K562 (cell line): ENCODE results near the gene SLC39A5. TPM values are rescaled to one million over a fixed set of nuclear protein-coding genes. Genes with fewer than 3 reads are reported as not detected.
A peak's percentile ranks its signal among the peaks of the same experiment; 100 is the strongest.

Experiments
- BDP1 ChIP-seq: IDR thresholded peaks from 3 replicates; pipeline ENCODE4 v1.6.1; 2011; ENCODE audit not compliant: insufficient read length, insufficient read depth
- CBX2 ChIP-seq: fragments of 200-600 bp; sonication (generic); IDR thresholded peaks from one replicate; pipeline ENCODE4 v1.6.1; 2012; ENCODE audit warnings: mild to moderate bottlenecking, low read length, inconsistent platforms; ENCODE audit not compliant: insufficient read depth, poor library complexity, severe bottlenecking
- CHD2 ChIP-seq: IDR thresholded peaks from 2 replicates; pipeline ENCODE4 v1.6.1; 2011; ENCODE audit warnings: low read depth, low read length
- MIER1 ChIP-seq: fragments of 450-650 bp; IDR thresholded peaks from 2 replicates; pipeline ENCODE4 v1.6.1; 2016; ENCODE audit warnings: antibody characterized with exemption, mild to moderate bottlenecking, low read depth
- MXI1 ChIP-seq: IDR thresholded peaks from 2 replicates; pipeline ENCODE4 v1.6.1; 2011; ENCODE audit warnings: low read depth, mild to moderate bottlenecking, improper control_type of control experiment, low read length
- NFATC3 ChIP-seq: fragments of 450-650 bp; IDR thresholded peaks from 2 replicates; pipeline ENCODE4 v1.6.1; 2017; ENCODE audit warnings: mild to moderate bottlenecking
- PRPF4 ChIP-seq: fragments of 200-400 bp; formaldehyde crosslinking; IDR thresholded peaks from one replicate; pipeline ENCODE4 v1.6.1; 2017; ENCODE audit warnings: low read length, low read depth, mild to moderate bottlenecking; ENCODE audit not compliant: insufficient read depth, poor library complexity, severe bottlenecking
- RAD21 ChIP-seq, 2 experiments: fragments of 250-450 bp in 1 of 2; fragments of 450-650 bp in 1 of 2; sonication (Bioruptor Pico) in 1 of 2; formaldehyde crosslinking in 1 of 2; IDR thresholded peaks in 1 of 2; conservative IDR thresholded peaks in 1 of 2; 2 replicates each; pipeline versions ENCODE4 v1.4.0 to v1.8.0; 2020 to 2022; ENCODE audit warnings: mild to moderate bottlenecking in 2 of 2, moderate library complexity in 1 of 2
- YBX1 ChIP-seq: fragments of 450-650 bp; IDR thresholded peaks from 2 replicates; pipeline ENCODE4 v1.7.1; 2016; ENCODE audit warnings: mild to moderate bottlenecking
- ZNF699 ChIP-seq: fragments of 250-450 bp; sonication (Bioruptor Pico); IDR thresholded peaks from 2 replicates; pipeline ENCODE4 v1.8.0; 2021; ENCODE audit warnings: mild to moderate bottlenecking, moderate library complexity; ENCODE audit not compliant: insufficient replicate concordance
- polyA plus RNA-seq, 8 experiments: library from polyadenylated mRNA; depleted of rRNA in 4 of 8; stranded (reverse) in 5 of 8; unstranded in 3 of 8; fragments of >200 nt; fragmentation: Nextera tagmentation in 2 of 8; fragmentation: Illumina TruSeq in 1 of 8; extraction: Ambion mirVana in 2 of 8; extraction: Trizol in 1 of 8; gene quantifications; 2 replicates each; pipeline versions ENCODE4 v1.2.1 to v1.2.3, GENCODE V29; 2011 to 2014; ENCODE audit warnings: inconsistent platforms in 1 of 8, missing spikeins in 1 of 8
- total RNA-seq, 7 experiments: library from RNA; depleted of rRNA in 6 of 7; stranded (reverse); fragments of >200 nt in 6 of 7; fragmentation: Illumina TruSeq in 2 of 7; extraction: Trizol in 2 of 7; gene quantifications; 2 replicates each; pipeline versions ENCODE4 v1.2.1 to v1.2.3, GENCODE V29; 2011 to 2021; ENCODE audit warnings: low replicate concordance in 1 of 7
- TF ChIP-seq, protein P1 (sequence below): fragments of 450-650 bp; IDR thresholded peaks from 2 replicates; pipeline ENCODE4 v1.7.1; 2018; ENCODE audit warnings: mild to moderate bottlenecking, low read depth; ENCODE audit not compliant: partially characterized antibody
- TF ChIP-seq, protein P2 (sequence below): IDR thresholded peaks from 2 replicates; pipeline ENCODE4 v1.6.1; 2016; ENCODE audit warnings: missing genetic modification characterization, missing compliant biosample characterization
- TF ChIP-seq, protein P3 (sequence below): IDR thresholded peaks from 3 replicates; pipeline ENCODE4 v1.6.1; 2011; ENCODE audit warnings: borderline replicate concordance, mild to moderate bottlenecking, moderate library complexity; ENCODE audit not compliant: insufficient read length; ENCODE audit errors: extremely low read depth
- TF ChIP-seq, protein P4 (sequence below): fragments of 450-650 bp; conservative IDR thresholded peaks from 2 replicates; pipeline ENCODE4 v1.6.1; 2016; ENCODE audit warnings: missing genetic modification characterization, low read depth, mild to moderate bottlenecking, control low read depth, missing compliant biosample characterization
- TF ChIP-seq, protein P5 (sequence below): fragments of 450-650 bp; IDR thresholded peaks from 2 replicates; pipeline ENCODE4 v1.6.1; 2018; ENCODE audit not compliant: partially characterized antibody

SLC39A5 gene
- total and polyA plus RNA-seq, 9 of the 15 experiments (the other 6 are each of a cell fraction or from before 2014, with no cell fraction given) = 0.08 to 0.10 TPM; not detected in 7

DNA sequence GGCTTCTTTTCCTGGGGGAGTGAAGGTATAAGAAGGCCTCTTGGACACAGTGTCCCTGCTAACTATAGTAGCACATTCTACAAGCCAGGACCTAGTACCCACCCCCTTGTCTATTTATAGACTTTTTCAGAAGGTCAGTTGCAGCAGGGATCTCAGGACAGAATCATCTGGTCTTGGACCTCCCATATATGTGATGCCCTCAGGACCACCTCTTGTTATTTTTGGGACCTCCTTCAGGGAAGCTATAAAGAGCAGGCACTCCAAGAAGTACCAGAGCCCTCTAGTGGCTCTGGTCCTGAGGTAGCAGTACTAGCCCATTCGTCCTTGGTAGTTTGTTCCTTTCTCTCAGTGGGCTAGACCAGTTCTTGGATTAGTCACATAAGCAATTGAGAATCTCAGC lies 41.2 kb downstream of the SLC39A5 start (continued):
- TF ChIP-seq, protein P1, sequence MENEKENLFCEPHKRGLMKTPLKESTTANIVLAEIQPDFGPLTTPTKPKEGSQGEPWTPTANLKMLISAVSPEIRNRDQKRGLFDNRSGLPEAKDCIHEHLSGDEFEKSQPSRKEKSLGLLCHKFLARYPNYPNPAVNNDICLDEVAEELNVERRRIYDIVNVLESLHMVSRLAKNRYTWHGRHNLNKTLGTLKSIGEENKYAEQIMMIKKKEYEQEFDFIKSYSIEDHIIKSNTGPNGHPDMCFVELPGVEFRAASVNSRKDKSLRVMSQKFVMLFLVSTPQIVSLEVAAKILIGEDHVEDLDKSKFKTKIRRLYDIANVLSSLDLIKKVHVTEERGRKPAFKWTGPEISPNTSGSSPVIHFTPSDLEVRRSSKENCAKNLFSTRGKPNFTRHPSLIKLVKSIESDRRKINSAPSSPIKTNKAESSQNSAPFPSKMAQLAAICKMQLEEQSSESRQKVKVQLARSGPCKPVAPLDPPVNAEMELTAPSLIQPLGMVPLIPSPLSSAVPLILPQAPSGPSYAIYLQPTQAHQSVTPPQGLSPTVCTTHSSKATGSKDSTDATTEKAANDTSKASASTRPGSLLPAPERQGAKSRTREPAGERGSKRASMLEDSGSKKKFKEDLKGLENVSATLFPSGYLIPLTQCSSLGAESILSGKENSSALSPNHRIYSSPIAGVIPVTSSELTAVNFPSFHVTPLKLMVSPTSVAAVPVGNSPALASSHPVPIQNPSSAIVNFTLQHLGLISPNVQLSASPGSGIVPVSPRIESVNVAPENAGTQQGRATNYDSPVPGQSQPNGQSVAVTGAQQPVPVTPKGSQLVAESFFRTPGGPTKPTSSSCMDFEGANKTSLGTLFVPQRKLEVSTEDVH = peak; percentile 14
- TF ChIP-seq CHD2 (no peak), BDP1 (no peak), YBX1 (no peak), RAD21 (CRISPR knock-in tag; conservative IDR thresholded peaks at IDR 0.05 in 1 of 2, IDR thresholded peaks at IDR 0.05 in 1 of 2) (peak; percentile 32 to 62), NFATC3 (no peak), MIER1 (no peak), ZNF699 (CRISPR knock-in tag) (no peak), CBX2 (no peak), MXI1 (no peak), PRPF4 (no peak)
- TF ChIP-seq, protein P2, sequence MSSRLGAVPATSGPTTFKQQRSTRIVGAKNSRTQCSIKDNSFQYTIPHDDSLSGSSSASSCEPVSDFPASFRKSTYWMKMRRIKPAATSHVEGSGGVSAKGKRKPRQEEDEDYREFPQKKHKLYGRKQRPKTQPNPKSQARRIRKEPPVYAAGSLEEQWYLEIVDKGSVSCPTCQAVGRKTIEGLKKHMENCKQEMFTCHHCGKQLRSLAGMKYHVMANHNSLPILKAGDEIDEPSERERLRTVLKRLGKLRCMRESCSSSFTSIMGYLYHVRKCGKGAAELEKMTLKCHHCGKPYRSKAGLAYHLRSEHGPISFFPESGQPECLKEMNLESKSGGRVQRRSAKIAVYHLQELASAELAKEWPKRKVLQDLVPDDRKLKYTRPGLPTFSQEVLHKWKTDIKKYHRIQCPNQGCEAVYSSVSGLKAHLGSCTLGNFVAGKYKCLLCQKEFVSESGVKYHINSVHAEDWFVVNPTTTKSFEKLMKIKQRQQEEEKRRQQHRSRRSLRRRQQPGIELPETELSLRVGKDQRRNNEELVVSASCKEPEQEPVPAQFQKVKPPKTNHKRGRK (tag) = no peak
- TF ChIP-seq, protein P3, sequence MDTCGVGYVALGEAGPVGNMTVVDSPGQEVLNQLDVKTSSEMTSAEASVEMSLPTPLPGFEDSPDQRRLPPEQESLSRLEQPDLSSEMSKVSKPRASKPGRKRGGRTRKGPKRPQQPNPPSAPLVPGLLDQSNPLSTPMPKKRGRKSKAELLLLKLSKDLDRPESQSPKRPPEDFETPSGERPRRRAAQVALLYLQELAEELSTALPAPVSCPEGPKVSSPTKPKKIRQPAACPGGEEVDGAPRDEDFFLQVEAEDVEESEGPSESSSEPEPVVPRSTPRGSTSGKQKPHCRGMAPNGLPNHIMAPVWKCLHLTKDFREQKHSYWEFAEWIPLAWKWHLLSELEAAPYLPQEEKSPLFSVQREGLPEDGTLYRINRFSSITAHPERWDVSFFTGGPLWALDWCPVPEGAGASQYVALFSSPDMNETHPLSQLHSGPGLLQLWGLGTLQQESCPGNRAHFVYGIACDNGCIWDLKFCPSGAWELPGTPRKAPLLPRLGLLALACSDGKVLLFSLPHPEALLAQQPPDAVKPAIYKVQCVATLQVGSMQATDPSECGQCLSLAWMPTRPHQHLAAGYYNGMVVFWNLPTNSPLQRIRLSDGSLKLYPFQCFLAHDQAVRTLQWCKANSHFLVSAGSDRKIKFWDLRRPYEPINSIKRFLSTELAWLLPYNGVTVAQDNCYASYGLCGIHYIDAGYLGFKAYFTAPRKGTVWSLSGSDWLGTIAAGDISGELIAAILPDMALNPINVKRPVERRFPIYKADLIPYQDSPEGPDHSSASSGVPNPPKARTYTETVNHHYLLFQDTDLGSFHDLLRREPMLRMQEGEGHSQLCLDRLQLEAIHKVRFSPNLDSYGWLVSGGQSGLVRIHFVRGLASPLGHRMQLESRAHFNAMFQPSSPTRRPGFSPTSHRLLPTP = no peak
- TF ChIP-seq, protein P4, sequence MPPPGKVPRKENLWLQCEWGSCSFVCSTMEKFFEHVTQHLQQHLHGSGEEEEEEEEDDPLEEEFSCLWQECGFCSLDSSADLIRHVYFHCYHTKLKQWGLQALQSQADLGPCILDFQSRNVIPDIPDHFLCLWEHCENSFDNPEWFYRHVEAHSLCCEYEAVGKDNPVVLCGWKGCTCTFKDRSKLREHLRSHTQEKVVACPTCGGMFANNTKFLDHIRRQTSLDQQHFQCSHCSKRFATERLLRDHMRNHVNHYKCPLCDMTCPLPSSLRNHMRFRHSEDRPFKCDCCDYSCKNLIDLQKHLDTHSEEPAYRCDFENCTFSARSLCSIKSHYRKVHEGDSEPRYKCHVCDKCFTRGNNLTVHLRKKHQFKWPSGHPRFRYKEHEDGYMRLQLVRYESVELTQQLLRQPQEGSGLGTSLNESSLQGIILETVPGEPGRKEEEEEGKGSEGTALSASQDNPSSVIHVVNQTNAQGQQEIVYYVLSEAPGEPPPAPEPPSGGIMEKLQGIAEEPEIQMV (tag) = no peak
- TF ChIP-seq, protein P5, sequence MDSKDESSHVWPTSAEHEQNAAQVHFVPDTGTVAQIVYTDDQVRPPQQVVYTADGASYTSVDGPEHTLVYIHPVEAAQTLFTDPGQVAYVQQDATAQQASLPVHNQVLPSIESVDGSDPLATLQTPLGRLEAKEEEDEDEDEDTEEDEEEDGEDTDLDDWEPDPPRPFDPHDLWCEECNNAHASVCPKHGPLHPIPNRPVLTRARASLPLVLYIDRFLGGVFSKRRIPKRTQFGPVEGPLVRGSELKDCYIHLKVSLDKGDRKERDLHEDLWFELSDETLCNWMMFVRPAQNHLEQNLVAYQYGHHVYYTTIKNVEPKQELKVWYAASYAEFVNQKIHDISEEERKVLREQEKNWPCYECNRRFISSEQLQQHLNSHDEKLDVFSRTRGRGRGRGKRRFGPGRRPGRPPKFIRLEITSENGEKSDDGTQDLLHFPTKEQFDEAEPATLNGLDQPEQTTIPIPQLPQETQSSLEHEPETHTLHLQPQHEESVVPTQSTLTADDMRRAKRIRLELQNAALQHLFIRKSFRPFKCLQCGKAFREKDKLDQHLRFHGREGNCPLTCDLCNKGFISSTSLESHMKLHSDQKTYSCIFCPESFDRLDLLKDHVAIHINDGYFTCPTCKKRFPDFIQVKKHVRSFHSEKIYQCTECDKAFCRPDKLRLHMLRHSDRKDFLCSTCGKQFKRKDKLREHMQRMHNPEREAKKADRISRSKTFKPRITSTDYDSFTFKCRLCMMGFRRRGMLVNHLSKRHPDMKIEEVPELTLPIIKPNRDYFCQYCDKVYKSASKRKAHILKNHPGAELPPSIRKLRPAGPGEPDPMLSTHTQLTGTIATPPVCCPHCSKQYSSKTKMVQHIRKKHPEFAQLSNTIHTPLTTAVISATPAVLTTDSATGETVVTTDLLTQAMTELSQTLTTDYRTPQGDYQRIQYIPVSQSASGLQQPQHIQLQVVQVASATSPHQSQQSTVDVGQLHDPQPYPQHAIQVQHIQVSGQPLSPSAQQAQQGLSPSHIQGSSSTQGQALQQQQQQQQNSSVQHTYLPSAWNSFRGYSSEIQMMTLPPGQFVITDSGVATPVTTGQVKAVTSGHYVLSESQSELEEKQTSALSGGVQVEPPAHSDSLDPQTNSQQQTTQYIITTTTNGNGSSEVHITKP = peak; percentile 17
